ENCODE results near the gene TGFBRAP1.
A peak's percentile ranks its signal among the peaks of the same experiment; 100 is the strongest.

The TGFBRAP1 gene

DNA sequence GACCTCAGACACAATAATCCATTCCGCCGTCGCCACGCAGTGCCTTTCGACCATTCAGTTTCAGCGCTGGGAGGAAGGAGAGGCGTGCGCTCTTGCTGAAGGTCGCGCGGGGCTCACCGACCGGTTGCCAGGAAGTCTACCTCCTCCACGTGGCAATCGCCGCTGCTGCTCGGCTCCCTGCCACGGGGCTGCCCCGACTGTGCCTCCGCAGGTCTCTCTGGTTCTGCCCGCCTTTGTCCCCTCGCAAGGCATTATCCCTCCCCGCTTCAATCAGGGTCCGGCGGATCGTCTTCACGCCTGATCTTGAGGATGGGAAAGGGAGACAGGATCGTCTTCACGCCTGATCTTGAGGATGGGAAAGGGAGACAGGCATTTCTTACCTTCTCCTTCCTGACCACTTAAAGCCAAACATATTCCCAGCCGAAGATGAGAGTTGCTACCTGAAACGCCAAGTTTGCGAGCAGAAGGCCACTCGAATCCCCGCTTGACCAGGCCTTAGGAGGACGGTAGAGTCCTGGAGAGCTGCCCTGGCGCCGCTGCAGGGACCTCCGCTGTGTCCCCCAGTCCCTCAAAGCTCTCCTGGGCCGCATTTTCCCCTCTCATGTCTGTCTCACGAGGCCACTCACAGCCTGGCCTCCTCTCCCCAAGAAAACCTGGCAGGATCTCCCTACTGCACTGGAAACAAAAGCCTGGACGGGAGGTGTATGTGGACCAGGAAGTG lies 92.3 kb downstream of the TGFBRAP1 start:
- DNase-seq (ENCODE audit: low read depth): no peak

DNA sequence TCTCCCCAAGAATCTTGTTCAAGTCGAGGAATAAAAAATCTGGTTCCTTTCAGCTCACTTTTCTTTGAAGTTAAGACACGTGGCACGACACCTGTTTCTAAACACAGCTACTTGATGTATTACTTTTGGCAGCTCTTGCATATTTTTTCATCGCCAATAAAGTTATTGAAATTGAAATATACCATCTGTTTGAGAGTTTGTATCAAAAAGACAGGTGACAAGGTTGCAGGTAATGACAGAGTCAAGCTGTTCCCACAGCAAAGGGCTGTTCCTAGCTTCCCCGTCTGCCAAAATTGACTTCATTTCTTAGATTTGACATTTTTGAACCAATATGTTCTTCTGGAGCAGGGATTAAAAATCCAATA lies 93.5 kb downstream of the TGFBRAP1 start:
- DNase-seq (ENCODE audit: low read depth): no peak

DNA sequence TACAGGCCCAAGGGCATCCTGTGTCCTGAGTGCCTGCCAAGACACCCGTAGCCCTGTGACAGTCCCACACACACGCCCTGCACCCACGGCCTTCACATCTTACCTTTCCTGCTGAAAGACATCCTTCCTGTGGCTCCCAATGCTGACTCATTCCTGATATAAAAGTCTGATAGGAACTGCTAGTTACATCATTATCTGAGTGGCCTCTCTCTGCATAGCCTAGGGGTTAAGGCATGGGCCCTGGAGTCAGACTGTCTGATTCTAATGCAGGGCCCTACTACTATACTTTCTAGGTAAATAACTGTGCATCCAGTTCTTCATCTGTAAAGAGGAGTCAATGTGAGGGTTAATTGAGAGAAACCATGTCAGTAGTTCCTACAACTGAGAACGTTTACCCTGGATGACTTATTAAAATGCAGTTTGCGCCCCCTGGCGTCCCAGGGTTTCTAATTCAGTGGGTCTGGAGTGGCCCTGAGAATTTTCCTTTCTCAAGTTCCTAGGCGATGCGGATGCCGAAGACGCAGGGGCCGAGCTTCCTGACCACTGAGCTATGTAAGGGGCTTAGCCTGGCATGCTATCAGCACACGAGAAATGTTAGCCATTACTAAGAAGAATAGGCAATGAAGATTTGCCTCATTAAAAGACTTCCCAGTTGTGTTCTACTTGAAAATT lies 94.0 kb downstream of the TGFBRAP1 start:
- peak; percentile 37 for DNase-seq (ENCODE audit: low read depth)

DNA sequence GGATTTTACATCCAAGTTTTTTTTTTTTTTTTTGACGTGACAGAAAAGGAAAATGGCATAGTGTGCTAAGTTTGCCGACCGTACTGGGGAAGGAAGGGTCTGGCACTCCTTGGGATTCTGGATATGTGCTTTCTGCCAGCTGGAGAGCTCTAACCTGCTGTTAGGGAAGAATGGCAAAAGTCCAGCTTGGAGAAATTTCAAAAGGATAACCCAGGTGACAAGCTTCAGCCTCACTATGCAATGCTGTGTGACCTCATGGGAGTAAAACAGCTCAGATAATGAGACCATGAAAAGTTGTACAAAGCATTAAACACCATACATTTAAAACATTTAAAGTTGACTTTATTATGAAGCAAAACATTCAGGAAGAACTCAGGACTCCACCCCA lies 98.3 kb downstream of the TGFBRAP1 start:
- DNase-seq (ENCODE audit: low read depth): no peak

DNA sequence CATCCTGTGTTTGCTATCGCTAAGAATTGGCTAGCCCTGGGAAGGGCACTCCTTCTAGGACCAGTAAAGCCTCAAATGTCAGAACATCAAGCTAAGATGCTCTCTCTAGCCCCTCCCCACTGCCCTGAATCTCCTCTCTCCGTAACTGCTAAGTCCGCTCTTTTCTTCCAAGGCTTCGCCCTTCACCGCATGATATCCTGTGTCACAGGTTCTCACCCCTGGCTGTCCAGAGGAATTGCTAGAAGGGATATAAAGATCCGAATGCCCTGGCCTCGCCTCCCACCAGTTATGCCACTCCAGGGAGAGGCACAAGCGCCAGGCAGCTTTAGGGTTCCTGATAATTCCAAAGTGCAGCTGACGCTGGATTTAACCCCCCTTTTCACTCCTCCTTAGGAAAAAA lies 105.1 kb downstream of the TGFBRAP1 start:
- DNase-seq (ENCODE audit: low read depth): no peak

DNA sequence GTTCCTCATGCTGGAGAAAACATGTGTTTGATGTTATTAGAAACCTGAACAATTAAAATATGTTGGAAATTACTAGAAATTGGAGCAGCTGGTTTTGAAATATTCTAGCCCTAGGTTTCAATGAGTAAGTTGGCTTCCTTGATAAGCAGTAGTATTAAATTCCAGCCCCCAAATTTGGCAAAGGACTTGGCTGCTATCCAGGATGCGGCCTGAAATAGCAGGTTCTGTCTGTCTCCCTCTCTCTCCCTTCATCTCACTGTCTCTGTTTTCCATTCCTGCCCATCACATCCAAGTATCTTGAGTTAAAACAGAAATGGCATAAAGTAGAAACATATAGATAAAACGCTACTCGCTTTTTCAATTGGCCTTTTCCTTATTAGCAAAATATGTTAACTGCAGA lies 108.9 kb downstream of the TGFBRAP1 start:
- DNase-seq (ENCODE audit: low read depth): no peak

DNA sequence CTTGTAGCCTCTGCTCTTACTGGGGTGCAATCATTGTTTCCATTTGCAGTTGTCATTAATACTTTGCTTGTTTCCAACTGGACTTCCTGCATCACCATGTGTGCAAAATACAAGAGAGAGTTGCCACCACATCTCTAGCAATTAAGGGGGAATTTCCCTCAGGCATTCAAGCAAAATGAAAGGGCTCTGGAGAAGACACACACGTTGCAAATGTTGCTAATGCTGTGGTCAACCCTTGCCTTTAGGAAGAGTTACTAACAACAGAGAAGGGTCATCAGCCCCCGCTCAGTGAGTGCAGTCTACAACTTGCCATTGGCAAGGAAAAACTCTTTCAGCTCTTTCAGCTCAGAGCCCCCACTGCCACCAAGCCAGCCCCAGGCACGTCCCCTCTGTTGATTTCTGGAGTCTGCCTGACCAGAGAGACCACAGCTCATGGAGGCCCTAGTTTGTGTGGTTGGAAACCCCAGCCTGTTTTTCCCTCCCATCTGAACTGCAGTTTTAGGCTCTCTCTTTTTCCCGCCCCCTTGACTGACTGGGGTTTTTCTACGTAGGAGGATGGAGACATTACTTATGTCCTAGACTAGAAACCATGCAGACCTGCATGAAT lies 113.8 kb downstream of the TGFBRAP1 start:
- no peak for DNase-seq (ENCODE audit: low read depth)

Measured in stimulated activated CD8-positive, alpha-beta memory T cell treated with anti-CD3 and anti-CD28 coated beads, Interleukin-15, amount 100 ng/mL, for 1 hour (primary cell).